ENCODE measurements around the gene MAD2L1BP. TPM values are rescaled to one million over a fixed set of nuclear protein-coding genes. Genes with fewer than 3 reads are reported as not detected.

MAD2L1BP gene
- polyA plus RNA-seq, 1 of the 3 experiments (the other 2 are of a cell fraction): 30.9 TPM

- no peak for DNase-seq
- Histone ChIP-seq H4K20me1 (ENCODE audit: insufficient read depth) (no peaks in the 10 kb centered on the region), H3K9me3 (no peaks in the 10 kb centered on the region), H3K27me3 (ENCODE audit: insufficient read depth) (no peaks in the 10 kb centered on the region), H3K4me2 (no peak overlapping the region), H3K4me1 (ENCODE audit: control insufficient read depth in 1 of 2, insufficient read depth in 2 of 2, low read depth in 1 of 2, low read length in 1 of 2) (peaks cover 0 to 29% of the 10 kb centered on the region in 2 experiments; a peak in 1 of 4 replicates), H3K9me2 (no peaks in the 10 kb centered on the region), H3K79me2 (ENCODE audit: insufficient read depth) (no peaks in the 10 kb centered on the region), H3K36me3 (replicated peaks in 1 of 2; ENCODE audit: control insufficient read depth in 1 of 2, insufficient read depth in 2 of 2, low read length in 1 of 2) (peaks cover 0 to 42% of the 10 kb centered on the region in 2 experiments), H3F3A (replicated peaks; ENCODE audit: insufficient read depth) (peaks cover 13% of the 10 kb centered on the region), H3K9ac (no peak overlapping the region), H3K4me3 (ENCODE audit: low read depth in 2 of 2, low read length in 1 of 2) (no peak overlapping the region), H3K27ac (ENCODE audit: low read depth in 2 of 2, low read length in 1 of 2) (no peak overlapping the region), H2AFZ (ENCODE audit: low read depth) (no peak overlapping the region)
- 94% methylated on average over 5 of the region's 6 CpGs for WGBS (ENCODE audit: low lambda C conversion rate)
- ChIA-PET POLR2A (interaction anchor here (6.3 kb wide), 1 partner anchor 99 kb away, joined by 33 read pairs; the partner anchor contains the start of gene VEGFA), CTCF (interaction anchor here (1.3 to 7.2 kb wide), 5 partner anchors 8 to 409 kb away, joined by 4 to 111 read pairs (median 9); partner anchors contain the start of gene VEGFA)
- TF ChIP-seq MEF2A (IDR thresholded peaks at IDR 0.05; ENCODE audit: borderline replicate concordance, low read depth) (no peak), TEAD4 (IDR thresholded peaks at IDR 0.05; ENCODE audit: borderline replicate concordance, insufficient read depth) (no peak), TCF12 (IDR thresholded peaks at IDR 0.05) (no peak), REST (IDR thresholded peaks at IDR 0.05; ENCODE audit: low read depth, low read length) (no peak), SMC3 (IDR thresholded peaks at IDR 0.05; ENCODE audit: low read depth, low read length) (no peak), GABPA (IDR thresholded peaks at IDR 0.05; ENCODE audit: low read depth) (no peak), PBX3 (IDR thresholded peaks at IDR 0.05) (no peak), NFIC (IDR thresholded peaks at IDR 0.05; ENCODE audit: borderline replicate concordance) (no peak), MAX (IDR thresholded peaks at IDR 0.05; ENCODE audit: low read depth) (no peak), SIN3A (IDR thresholded peaks at IDR 0.05; ENCODE audit: borderline replicate concordance, low read depth, low read length) (no peak), TAF1 (IDR thresholded peaks at IDR 0.05; ENCODE audit: borderline replicate concordance, low read depth, low read length) (no peak), MXI1 (IDR thresholded peaks at IDR 0.05; ENCODE audit: low read depth, low read length) (no peak), ZBTB33 (IDR thresholded peaks at IDR 0.05; ENCODE audit: borderline replicate concordance, low read depth) (no peak), RXRA (IDR thresholded peaks at IDR 0.05; ENCODE audit: borderline replicate concordance, low read depth) (no peak), USF2 (IDR thresholded peaks at IDR 0.05; ENCODE audit: borderline replicate concordance, low read depth, low read length) (no peak), NRF1 (IDR thresholded peaks at IDR 0.05; ENCODE audit: low read depth, low read length) (no peak), YY1 (IDR thresholded peaks at IDR 0.05; ENCODE audit: low read depth) (no peak), GATA2 (CRISPR knock-in tag; IDR thresholded peaks at IDR 0.05) (no peak), USF1 (IDR thresholded peaks at IDR 0.05; ENCODE audit: borderline replicate concordance, low read depth) (no peak)
Measured at GRCh38 chr6:43670623-43670986, 35.0 kb downstream of the MAD2L1BP start.

Measured in SK-N-SH (cell line).